ENCODE results near the gene PACSIN3.

Gene PACSIN3

GRCh38 chr11:47156951-47157350 lies 29.3 kb downstream of the PACSIN3 start:
- no peak for TF ChIP-seq ZFX (IDR thresholded peaks at IDR 0.05)
- TF ChIP-seq CTCF (conservative IDR thresholded peaks at IDR 0.05) = no peak
- H3K27ac ChIP-seq = no peak overlapping the region

GRCh38 chr11:47156333-47156732 lies 29.9 kb downstream of the PACSIN3 start:
- TF ChIP-seq CTCF (conservative IDR thresholded peaks at IDR 0.05) = no peak
- no peak for TF ChIP-seq ZFX (IDR thresholded peaks at IDR 0.05)
- H3K27ac ChIP-seq = no peak overlapping the region

GRCh38 chr11:47155879-47156278 lies 30.4 kb downstream of the PACSIN3 start:
- TF ChIP-seq ZFX (IDR thresholded peaks at IDR 0.05) (no peak), CTCF (conservative IDR thresholded peaks at IDR 0.05) (no peak)
- no peak overlapping the region for H3K27ac ChIP-seq

GRCh38 chr11:47154616-47155570 lies 31.3 kb downstream of the PACSIN3 start:
- H3K27ac ChIP-seq = no peak overlapping the region
- TF ChIP-seq CTCF (conservative IDR thresholded peaks at IDR 0.05) (no peak), ZFX (IDR thresholded peaks at IDR 0.05) (no peak)

GRCh38 chr11:47152953-47153950 lies 33.0 kb downstream of the PACSIN3 start:
- TF ChIP-seq ZFX (IDR thresholded peaks at IDR 0.05) (no peak), CTCF (conservative IDR thresholded peaks at IDR 0.05) (peak; percentile 98)
- no peak overlapping the region for H3K27ac ChIP-seq

- TF ChIP-seq ZFX (IDR thresholded peaks at IDR 0.05) (no peak), CTCF (conservative IDR thresholded peaks at IDR 0.05) (0 out of 2 replicates have a peak, but pooled peaks have one; percentile 7)
- no peak overlapping the region for H3K27ac ChIP-seq
These were observed 33.9 kb downstream of the PACSIN3 start for GRCh38 chr11:47152126-47152952.
